Measurements from ENCODE around the gene CEP85L.

GRCh38 chr6:118511930-118512715 lies 139.3 kb downstream of the CEP85L start:
- TF ChIP-seq CTCF (conservative IDR thresholded peaks at IDR 0.05; ENCODE audit: low read depth, low read length) (no peak), RAD21 (IDR thresholded peaks at IDR 0.05; ENCODE audit: low read length) (no peak), ELK1 (IDR thresholded peaks at IDR 0.05; ENCODE audit: borderline replicate concordance, low read depth, low read length) (no peak)
